Measurements from ENCODE around the gene SLC9A9.

DNA sequence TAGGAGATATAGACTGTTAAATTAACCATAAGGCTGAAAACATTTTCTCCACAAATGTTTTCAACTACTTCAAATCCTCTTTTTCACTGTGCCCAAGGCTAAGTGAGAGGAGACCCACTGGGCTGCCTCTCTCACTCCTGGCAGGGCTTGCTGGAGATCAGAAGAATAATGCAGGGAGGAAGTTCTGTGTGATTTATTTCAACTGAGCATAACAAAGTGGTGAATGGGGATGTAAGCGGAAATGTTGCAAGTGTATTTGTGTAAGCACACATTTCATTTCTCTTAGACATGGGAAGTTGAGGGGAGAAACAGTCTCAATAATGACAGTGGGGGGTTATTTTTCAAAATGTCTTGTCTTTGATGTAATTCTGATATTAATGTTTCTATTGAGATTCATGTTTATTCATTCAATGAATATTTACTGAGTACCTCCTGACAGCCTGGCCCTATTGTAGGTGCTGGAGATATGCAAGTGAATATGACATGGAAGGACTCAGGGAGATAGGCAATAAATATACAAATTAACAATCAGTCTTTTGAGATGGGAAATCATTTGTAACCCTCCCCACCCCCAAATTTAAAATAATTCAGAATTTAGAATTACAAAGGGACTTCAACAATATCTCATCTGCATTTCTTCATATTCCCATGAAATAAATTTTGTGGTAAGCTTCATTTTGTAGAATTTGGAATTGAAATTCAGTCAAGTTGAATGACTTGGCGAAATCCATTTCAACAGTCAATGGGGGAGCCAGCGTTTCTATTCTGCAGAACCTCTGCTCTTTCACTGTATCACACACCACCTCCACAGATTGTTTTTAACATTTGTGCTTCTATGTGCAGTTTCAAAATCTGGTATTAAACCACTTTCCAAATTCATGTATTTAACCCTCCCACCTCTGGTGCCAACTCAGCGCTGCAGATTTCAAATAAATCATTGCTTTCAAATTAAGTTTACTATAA lies 247.2 kb downstream of the SLC9A9 start:
- TF ChIP-seq POLR2A (IDR thresholded peaks at IDR 0.05; ENCODE audit: low read length) (no peak), GATA1 (IDR thresholded peaks at IDR 0.05; ENCODE audit: low read depth, low read length) (no peak)
